Keratinocyte (primary cell): ENCODE measurements around the gene SNX24. TPM values are rescaled to one million over a fixed set of nuclear protein-coding genes. Genes with fewer than 3 reads are reported as not detected.

Source experiments
- DNase-seq: peaks from one replicate; pipeline ENCODE4 v3.0.0-alpha.2; 2011; ENCODE audit warnings: low read depth, missing footprints, low spot score
- FAIRE-seq: peaks from 2 replicates; lab custom pipeline; 2011; peaks lifted over from hg19 to GRCh38; lab: Jason Lieb, UNC
- H2AFZ ChIP-seq: 2 replicates; pipeline ENCODE4 v1.6.0; 2012; ENCODE audit warnings: low read length, control low read depth, inconsistent platforms; ENCODE audit not compliant: control insufficient read depth
- H3K27ac ChIP-seq: 2 replicates; pipeline ENCODE4 v1.5.1; 2011; ENCODE audit warnings: low read length; ENCODE audit not compliant: control insufficient read depth, insufficient read depth
- H3K27me3 ChIP-seq: 3 replicates; pipeline ENCODE4 v1.6.0; 2011; ENCODE audit warnings: low read length; ENCODE audit not compliant: control insufficient read depth, insufficient read depth; ENCODE audit errors: extremely low read depth
- H3K36me3 ChIP-seq, 2 experiments: 2 replicates in 1 of 2; 3 replicates in 1 of 2; pipeline ENCODE4 v1.5.1; 2011; ENCODE audit warnings: low read length in 2 of 2, mild to moderate bottlenecking in 1 of 2; ENCODE audit not compliant: control insufficient read depth in 2 of 2, insufficient read depth in 2 of 2; ENCODE audit errors: extremely low read depth in 1 of 2
- H3K4me1 ChIP-seq: 3 replicates; pipeline ENCODE4 v1.5.1; 2011; ENCODE audit warnings: low read length; ENCODE audit not compliant: control insufficient read depth, insufficient read depth; ENCODE audit errors: extremely low read depth
- H3K4me2 ChIP-seq: 3 replicates; pipeline ENCODE4 v1.6.0; 2011; ENCODE audit warnings: low read depth, low read length; ENCODE audit not compliant: control insufficient read depth, insufficient read depth; ENCODE audit errors: extremely low read depth
- H3K4me3 ChIP-seq, 3 experiments: fragments of 200-600 bp in 1 of 3; sonication (generic) in 1 of 3; 2 replicates in 2 of 3; 3 replicates in 1 of 3; pipeline ENCODE4 v1.5.1; 2011 to 2016; ENCODE audit warnings: low read length in 3 of 3, mild to moderate bottlenecking in 3 of 3, control low read depth in 2 of 3, inconsistent platforms in 1 of 3, low read depth in 1 of 3, mixed read lengths in 1 of 3, mixed run types in 1 of 3, moderate library complexity in 1 of 3; ENCODE audit not compliant: control insufficient read depth in 2 of 3, insufficient read depth in 2 of 3; ENCODE audit errors: extremely low read depth in 1 of 3
- H3K79me2 ChIP-seq: 2 replicates; pipeline ENCODE4 v1.6.0; 2012; ENCODE audit warnings: low read length; ENCODE audit not compliant: control insufficient read depth, insufficient read depth
- H3K9ac ChIP-seq: 3 replicates; pipeline ENCODE4 v1.6.0; 2011; ENCODE audit warnings: low read length; ENCODE audit not compliant: control insufficient read depth, insufficient read depth; ENCODE audit errors: extremely low read depth
- H3K9me1 ChIP-seq: 3 replicates; pipeline ENCODE4 v1.6.0; 2011; ENCODE audit warnings: low read length; ENCODE audit not compliant: control insufficient read depth, insufficient read depth; ENCODE audit errors: extremely low read depth
- H3K9me3 ChIP-seq: 2 replicates; pipeline ENCODE4 v1.5.1; 2012; ENCODE audit warnings: low read depth, low read length; ENCODE audit not compliant: control insufficient read depth
- H4K20me1 ChIP-seq: 3 replicates; pipeline ENCODE4 v1.6.0; 2011; ENCODE audit warnings: low read length; ENCODE audit not compliant: control insufficient read depth, insufficient read depth; ENCODE audit errors: extremely low read depth
- EZH2 ChIP-seq: IDR thresholded peaks from one replicate; pipeline ENCODE4 v1.6.1; 2012; ENCODE audit warnings: inconsistent platforms, mild to moderate bottlenecking, low read length, moderate library complexity
- dilution Hi-C: fragments of 300-500 bp; cut with MboI; formaldehyde crosslinking; loops from one replicate; pipeline ENCODE4 v1.7.0; 2020; ENCODE audit warnings: low sequenced_read_pairs; ENCODE audit not compliant: extremely low pct_ligation_motif_present
- polyA plus RNA-seq, 5 experiments: library from polyadenylated mRNA; depleted of rRNA in 3 of 5; stranded (reverse) in 3 of 5; stranded (forward) in 1 of 5; unstranded in 1 of 5; fragments of >200 nt; gene quantifications; 1 replicate in 1 of 5; 2 replicates in 3 of 5; 3 replicates in 1 of 5; pipeline versions ENCODE4 v1.2.1 to v1.2.3, GENCODE V29; 2011 to 2012; ENCODE audit warnings: missing spikeins in 2 of 5, low read depth in 1 of 5, low replicate concordance in 1 of 5
- TF ChIP-seq, protein P1 (sequence below), 3 experiments: IDR thresholded peaks in 1 of 3; conservative IDR thresholded peaks in 1 of 3; optimal IDR thresholded peaks in 1 of 3; 2 replicates in 2 of 3; 3 replicates in 1 of 3; pipeline versions ENCODE3 to v1.5.1; 2011; ENCODE audit warnings: low read length in 3 of 3, mild to moderate bottlenecking in 3 of 3, moderate library complexity in 2 of 3, control low read depth in 1 of 3, inconsistent platforms in 1 of 3; ENCODE audit not compliant: insufficient read depth in 2 of 3; ENCODE audit errors: extremely low read depth in 1 of 3

Gene SNX24
- polyA plus RNA-seq, 1 donor (not counting 4 experiments of a cell fraction or from before 2014, with no cell fraction given): 15.0 TPM

DNA sequence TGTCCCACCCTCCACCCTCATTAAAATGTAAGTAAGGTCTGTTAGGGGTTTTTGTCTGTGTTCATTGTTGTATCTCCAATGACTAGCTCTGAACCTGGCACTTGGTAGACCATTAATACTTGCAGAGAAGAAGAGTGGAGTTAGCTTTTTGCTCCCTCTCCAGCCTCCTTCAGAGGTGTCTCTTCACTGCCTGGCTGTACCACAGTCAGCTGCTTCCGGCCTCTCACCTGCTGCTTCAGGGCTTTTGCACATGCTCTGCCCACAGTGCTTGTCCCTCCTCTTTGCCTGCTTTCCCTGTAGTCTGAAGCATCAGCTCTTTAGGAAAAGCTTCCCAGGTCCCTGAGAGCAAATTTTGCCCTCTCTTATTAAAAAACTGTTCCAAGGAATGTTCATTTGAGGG is 83.6 kb downstream of the SNX24 start:
- Histone ChIP-seq H3K9me1 (no peaks in the 10 kb centered on the region), H2AFZ (no peak overlapping the region), H3K79me2 (no peaks in the 10 kb centered on the region), H3K4me1 (no peaks in the 10 kb centered on the region), H3K27me3 (no peaks in the 10 kb centered on the region), H3K4me3 (no peak overlapping the region), H4K20me1 (no peaks in the 10 kb centered on the region), H3K27ac (no peak overlapping the region), H3K36me3 (peaks cover 0 to 1% of the 10 kb centered on the region in 2 experiments), H3K9ac (no peak overlapping the region), H3K9me3 (no peaks in the 10 kb centered on the region), H3K4me2 (no peak overlapping the region)
- dilution Hi-C loops: no loop called here
- FAIRE-seq: no peak
- no peak for DNase-seq
- no peak for TF ChIP-seq EZH2
- TF ChIP-seq, protein P1, sequence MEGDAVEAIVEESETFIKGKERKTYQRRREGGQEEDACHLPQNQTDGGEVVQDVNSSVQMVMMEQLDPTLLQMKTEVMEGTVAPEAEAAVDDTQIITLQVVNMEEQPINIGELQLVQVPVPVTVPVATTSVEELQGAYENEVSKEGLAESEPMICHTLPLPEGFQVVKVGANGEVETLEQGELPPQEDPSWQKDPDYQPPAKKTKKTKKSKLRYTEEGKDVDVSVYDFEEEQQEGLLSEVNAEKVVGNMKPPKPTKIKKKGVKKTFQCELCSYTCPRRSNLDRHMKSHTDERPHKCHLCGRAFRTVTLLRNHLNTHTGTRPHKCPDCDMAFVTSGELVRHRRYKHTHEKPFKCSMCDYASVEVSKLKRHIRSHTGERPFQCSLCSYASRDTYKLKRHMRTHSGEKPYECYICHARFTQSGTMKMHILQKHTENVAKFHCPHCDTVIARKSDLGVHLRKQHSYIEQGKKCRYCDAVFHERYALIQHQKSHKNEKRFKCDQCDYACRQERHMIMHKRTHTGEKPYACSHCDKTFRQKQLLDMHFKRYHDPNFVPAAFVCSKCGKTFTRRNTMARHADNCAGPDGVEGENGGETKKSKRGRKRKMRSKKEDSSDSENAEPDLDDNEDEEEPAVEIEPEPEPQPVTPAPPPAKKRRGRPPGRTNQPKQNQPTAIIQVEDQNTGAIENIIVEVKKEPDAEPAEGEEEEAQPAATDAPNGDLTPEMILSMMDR (optimal IDR thresholded peaks at IDR 0.05 in 1 of 3, IDR thresholded peaks at IDR 0.05 in 1 of 3, conservative IDR thresholded peaks at IDR 0.05 in 1 of 3; ENCODE audit: extremely low read depth in 1 of 3, insufficient read depth in 2 of 3, low read length in 3 of 3): no peak

DNA sequence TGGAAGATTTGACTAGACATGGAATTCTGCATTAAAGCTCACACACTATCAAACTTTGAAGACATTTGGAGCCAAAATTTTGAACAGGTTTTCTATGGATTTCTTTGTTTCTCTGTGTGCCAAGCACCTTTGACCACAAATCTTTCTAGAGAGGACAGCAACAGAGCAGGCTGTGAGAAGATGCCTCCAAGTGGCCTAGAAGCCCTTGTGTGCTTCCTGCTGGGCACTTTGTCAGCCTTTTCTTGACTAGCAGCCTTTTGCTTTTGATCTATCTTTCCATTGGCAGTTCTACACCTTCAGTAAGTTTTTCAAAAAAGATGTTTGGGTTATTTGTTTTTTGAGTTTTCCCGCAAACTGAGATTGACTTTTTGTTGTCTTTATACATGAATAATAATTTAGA is 84.6 kb downstream of the SNX24 start:
- Histone ChIP-seq H3K4me2 (no peak overlapping the region), H3K27me3 (no peaks in the 10 kb centered on the region), H4K20me1 (no peaks in the 10 kb centered on the region), H2AFZ (no peak overlapping the region), H3K27ac (no peak overlapping the region), H3K36me3 (peaks cover 0 to 1% of the 10 kb centered on the region in 2 experiments), H3K4me1 (no peaks in the 10 kb centered on the region), H3K79me2 (no peaks in the 10 kb centered on the region), H3K9me3 (no peaks in the 10 kb centered on the region), H3K9me1 (no peaks in the 10 kb centered on the region), H3K4me3 (no peak overlapping the region), H3K9ac (no peak overlapping the region)
- no peak for FAIRE-seq
- dilution Hi-C loops: no loop called here
- TF ChIP-seq, protein P1 (optimal IDR thresholded peaks at IDR 0.05 in 1 of 3, IDR thresholded peaks at IDR 0.05 in 1 of 3, conservative IDR thresholded peaks at IDR 0.05 in 1 of 3; ENCODE audit: extremely low read depth in 1 of 3, insufficient read depth in 2 of 3, low read length in 3 of 3): no peak
- TF ChIP-seq EZH2: no peak
- DNase-seq: no peak
